ENCODE measurements around the gene ATG10.

The ATG10 gene

GRCh38 chr5:82167372-82167935, 195.6 kb downstream of the ATG10 start:
- DNase-seq: no peak
- no peaks in the 10 kb centered on the region for H3K4me1 ChIP-seq (ENCODE audit: control insufficient read depth, insufficient read depth, low read length, poor library complexity, severe bottlenecking)
- H3K4me3 ChIP-seq (ENCODE audit: insufficient read depth, low read depth, low read length, poor library complexity, severe bottlenecking): no peak overlapping the region
- no peaks in the 10 kb centered on the region for H3K9me3 ChIP-seq (ENCODE audit: control insufficient read depth, low read length)
- no peaks in the 10 kb centered on the region for H3K36me3 ChIP-seq (ENCODE audit: control insufficient read depth, insufficient read depth, low read length)
- H3K27me3 ChIP-seq (replicated peaks; ENCODE audit: control insufficient read depth, insufficient read depth, low read length, poor library complexity, severe bottlenecking): no peaks in the 10 kb centered on the region
- H3K27ac ChIP-seq (ENCODE audit: insufficient read depth, low read length, poor library complexity, severe bottlenecking): no peak overlapping the region

- Histone ChIP-seq H3K4me1 (ENCODE audit: control insufficient read depth, insufficient read depth, low read length, poor library complexity, severe bottlenecking) (no peaks in the 10 kb centered on the region), H3K27ac (ENCODE audit: insufficient read depth, low read length, poor library complexity, severe bottlenecking) (no peak overlapping the region), H3K4me3 (ENCODE audit: insufficient read depth, low read depth, low read length, poor library complexity, severe bottlenecking) (no peak overlapping the region), H3K36me3 (ENCODE audit: control insufficient read depth, insufficient read depth, low read length) (no peaks in the 10 kb centered on the region), H3K9me3 (ENCODE audit: control insufficient read depth, low read length) (no peaks in the 10 kb centered on the region), H3K27me3 (replicated peaks; ENCODE audit: control insufficient read depth, insufficient read depth, low read length, poor library complexity, severe bottlenecking) (no peaks in the 10 kb centered on the region)
- DNase-seq: no peak
Observed at GRCh38 chr5:82168294-82168693, 196.5 kb downstream of the ATG10 start.

GRCh38 chr5:82169892-82170291, 198.1 kb downstream of the ATG10 start:
- H3K4me3 ChIP-seq (ENCODE audit: insufficient read depth, low read depth, low read length, poor library complexity, severe bottlenecking): no peak overlapping the region
- H3K4me1 ChIP-seq (ENCODE audit: control insufficient read depth, insufficient read depth, low read length, poor library complexity, severe bottlenecking): no peaks in the 10 kb centered on the region
- no peak overlapping the region for H3K27ac ChIP-seq (ENCODE audit: insufficient read depth, low read length, poor library complexity, severe bottlenecking)
- no peaks in the 10 kb centered on the region for H3K36me3 ChIP-seq (ENCODE audit: control insufficient read depth, insufficient read depth, low read length)
- DNase-seq: no peak
- H3K27me3 ChIP-seq (replicated peaks; ENCODE audit: control insufficient read depth, insufficient read depth, low read length, poor library complexity, severe bottlenecking): no peaks in the 10 kb centered on the region
- no peaks in the 10 kb centered on the region for H3K9me3 ChIP-seq (ENCODE audit: control insufficient read depth, low read length)

DNA sequence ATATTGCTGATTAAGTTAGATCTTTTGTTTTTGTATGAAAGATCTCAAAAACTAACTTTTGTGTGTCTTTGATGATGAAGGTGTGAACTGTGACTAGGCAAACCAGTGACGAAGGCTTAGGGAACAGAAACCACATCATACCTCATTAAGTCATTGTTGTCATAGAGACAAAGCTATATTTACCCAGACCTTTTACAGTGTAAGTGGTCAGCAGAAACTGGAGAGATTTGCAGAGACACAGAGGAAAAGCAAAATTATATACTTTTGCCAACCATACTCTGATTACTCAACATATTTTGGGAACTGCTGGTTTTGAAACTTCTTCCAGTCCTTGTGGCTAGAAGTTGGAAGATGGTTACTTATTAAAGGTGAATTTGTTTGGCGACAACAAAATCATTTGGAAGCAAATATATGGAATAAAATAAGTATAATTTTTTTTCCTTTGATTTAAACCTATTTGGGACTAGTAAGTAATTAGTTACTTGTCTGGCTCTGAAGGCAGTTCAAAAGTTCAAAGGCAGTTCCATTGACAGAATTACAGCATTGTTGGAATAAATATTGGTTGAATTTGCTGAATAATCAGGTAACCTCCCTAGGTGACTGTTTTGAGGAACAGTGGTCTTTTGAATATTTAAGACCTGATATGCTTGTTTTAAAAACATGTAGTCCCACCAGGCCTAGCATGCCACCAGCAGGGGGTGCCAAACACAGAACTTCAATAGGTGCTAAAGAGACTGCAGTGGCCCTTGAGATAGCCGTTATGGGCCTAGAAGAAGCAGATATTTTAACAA, 202.5 kb downstream of the ATG10 start:
- no peaks in the 10 kb centered on the region for H3K27me3 ChIP-seq (replicated peaks; ENCODE audit: control insufficient read depth, insufficient read depth, low read length, poor library complexity, severe bottlenecking)
- no peaks in the 10 kb centered on the region for H3K4me1 ChIP-seq (ENCODE audit: control insufficient read depth, insufficient read depth, low read length, poor library complexity, severe bottlenecking)
- H3K36me3 ChIP-seq (ENCODE audit: control insufficient read depth, insufficient read depth, low read length): no peaks in the 10 kb centered on the region
- no peak overlapping the region for H3K27ac ChIP-seq (ENCODE audit: insufficient read depth, low read length, poor library complexity, severe bottlenecking)
- no peak overlapping the region for H3K4me3 ChIP-seq (ENCODE audit: insufficient read depth, low read depth, low read length, poor library complexity, severe bottlenecking)
- peak in 1 of 3 donors; percentile 20 for DNase-seq
- no peaks in the 10 kb centered on the region for H3K9me3 ChIP-seq (ENCODE audit: control insufficient read depth, low read length)

- no peak for DNase-seq
- Histone ChIP-seq H3K36me3 (ENCODE audit: control insufficient read depth, insufficient read depth, low read length) (no peaks in the 10 kb centered on the region), H3K27ac (ENCODE audit: insufficient read depth, low read length, poor library complexity, severe bottlenecking) (no peak overlapping the region), H3K4me3 (ENCODE audit: insufficient read depth, low read depth, low read length, poor library complexity, severe bottlenecking) (no peak overlapping the region), H3K4me1 (ENCODE audit: control insufficient read depth, insufficient read depth, low read length, poor library complexity, severe bottlenecking) (no peaks in the 10 kb centered on the region), H3K27me3 (replicated peaks; ENCODE audit: control insufficient read depth, insufficient read depth, low read length, poor library complexity, severe bottlenecking) (no peaks in the 10 kb centered on the region), H3K9me3 (ENCODE audit: control insufficient read depth, low read length) (no peaks in the 10 kb centered on the region)
Observed at GRCh38 chr5:82174919-82175219, 203.0 kb downstream of the ATG10 start.

GRCh38 chr5:82176115-82176814, 204.4 kb downstream of the ATG10 start:
- no peaks in the 10 kb centered on the region for H3K27me3 ChIP-seq (replicated peaks; ENCODE audit: control insufficient read depth, insufficient read depth, low read length, poor library complexity, severe bottlenecking)
- no peak overlapping the region for H3K27ac ChIP-seq (ENCODE audit: insufficient read depth, low read length, poor library complexity, severe bottlenecking)
- no peak for DNase-seq
- H3K4me3 ChIP-seq (ENCODE audit: insufficient read depth, low read depth, low read length, poor library complexity, severe bottlenecking): no peak overlapping the region
- H3K4me1 ChIP-seq (ENCODE audit: control insufficient read depth, insufficient read depth, low read length, poor library complexity, severe bottlenecking): no peaks in the 10 kb centered on the region
- no peaks in the 10 kb centered on the region for H3K36me3 ChIP-seq (ENCODE audit: control insufficient read depth, insufficient read depth, low read length)
- H3K9me3 ChIP-seq (ENCODE audit: control insufficient read depth, low read length): no peaks in the 10 kb centered on the region

DNA sequence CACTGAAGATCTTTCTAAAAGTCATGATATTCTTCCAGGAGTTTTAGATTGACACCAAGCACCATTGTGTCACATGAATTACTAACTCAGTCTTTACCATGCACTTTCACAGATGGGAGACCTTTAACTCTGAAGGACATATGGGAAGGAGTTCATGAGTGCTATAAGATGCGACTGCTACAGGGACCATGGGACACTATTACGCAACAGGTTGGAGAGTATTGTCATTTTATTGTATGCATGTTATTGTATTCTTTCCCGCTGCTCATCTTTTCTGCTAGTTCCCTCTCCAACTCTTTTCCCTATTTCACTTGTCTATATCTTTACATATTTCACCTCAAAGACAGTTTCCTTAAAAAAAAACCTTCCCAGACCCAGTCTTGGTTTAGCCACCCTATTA, 206.6 kb downstream of the ATG10 start:
- Histone ChIP-seq H3K27ac (ENCODE audit: insufficient read depth, low read length, poor library complexity, severe bottlenecking) (no peak overlapping the region), H3K27me3 (replicated peaks; ENCODE audit: control insufficient read depth, insufficient read depth, low read length, poor library complexity, severe bottlenecking) (no peaks in the 10 kb centered on the region)

GRCh38 chr5:82182662-82183061, 210.8 kb downstream of the ATG10 start:
- DNase-seq: no peak
- Histone ChIP-seq H3K36me3 (ENCODE audit: control insufficient read depth, insufficient read depth, low read length) (no peaks in the 10 kb centered on the region), H3K4me1 (ENCODE audit: control insufficient read depth, insufficient read depth, low read length, poor library complexity, severe bottlenecking) (no peaks in the 10 kb centered on the region), H3K9me3 (ENCODE audit: control insufficient read depth, low read length) (no peaks in the 10 kb centered on the region), H3K4me3 (ENCODE audit: insufficient read depth, low read depth, low read length, poor library complexity, severe bottlenecking) (no peak overlapping the region), H3K27ac (ENCODE audit: insufficient read depth, low read length, poor library complexity, severe bottlenecking) (no peak overlapping the region), H3K27me3 (replicated peaks; ENCODE audit: control insufficient read depth, insufficient read depth, low read length, poor library complexity, severe bottlenecking) (no peaks in the 10 kb centered on the region)

More for the DNA sequence above, 206.6 kb downstream of the ATG10 start:
- DNase-seq: no peak
- H3K9me3 ChIP-seq (ENCODE audit: control insufficient read depth, low read length): no peaks in the 10 kb centered on the region
- H3K36me3 ChIP-seq (ENCODE audit: control insufficient read depth, insufficient read depth, low read length): no peaks in the 10 kb centered on the region
- H3K4me3 ChIP-seq (ENCODE audit: insufficient read depth, low read depth, low read length, poor library complexity, severe bottlenecking): no peak overlapping the region
- H3K4me1 ChIP-seq (ENCODE audit: control insufficient read depth, insufficient read depth, low read length, poor library complexity, severe bottlenecking): no peaks in the 10 kb centered on the region

GRCh38 chr5:82183828-82184227, 212.0 kb downstream of the ATG10 start:
- Histone ChIP-seq H3K36me3 (ENCODE audit: control insufficient read depth, insufficient read depth, low read length) (no peaks in the 10 kb centered on the region), H3K4me1 (ENCODE audit: control insufficient read depth, insufficient read depth, low read length, poor library complexity, severe bottlenecking) (no peaks in the 10 kb centered on the region), H3K27me3 (replicated peaks; ENCODE audit: control insufficient read depth, insufficient read depth, low read length, poor library complexity, severe bottlenecking) (no peaks in the 10 kb centered on the region), H3K9me3 (ENCODE audit: control insufficient read depth, low read length) (no peaks in the 10 kb centered on the region), H3K27ac (ENCODE audit: insufficient read depth, low read length, poor library complexity, severe bottlenecking) (no peak overlapping the region), H3K4me3 (ENCODE audit: insufficient read depth, low read depth, low read length, poor library complexity, severe bottlenecking) (no peak overlapping the region)
- DNase-seq: no peak

- Histone ChIP-seq H3K4me3 (ENCODE audit: insufficient read depth, low read depth, low read length, poor library complexity, severe bottlenecking) (no peak overlapping the region), H3K9me3 (ENCODE audit: control insufficient read depth, low read length) (no peaks in the 10 kb centered on the region), H3K27me3 (replicated peaks; ENCODE audit: control insufficient read depth, insufficient read depth, low read length, poor library complexity, severe bottlenecking) (no peaks in the 10 kb centered on the region), H3K27ac (ENCODE audit: insufficient read depth, low read length, poor library complexity, severe bottlenecking) (no peak overlapping the region), H3K4me1 (ENCODE audit: control insufficient read depth, insufficient read depth, low read length, poor library complexity, severe bottlenecking) (no peaks in the 10 kb centered on the region), H3K36me3 (ENCODE audit: control insufficient read depth, insufficient read depth, low read length) (no peaks in the 10 kb centered on the region)
- no peak for DNase-seq
Observed at GRCh38 chr5:82185851-82186250, 214.0 kb downstream of the ATG10 start.
